WERI-Rb-1 (cell line): ENCODE measurements around the gene DNAAF5.

Source experiments
- DNase-seq: peaks from one replicate; pipeline ENCODE4 v3.0.0-alpha.2; 2020
- H3K27ac ChIP-seq: fragments of 250-450 bp; sonication (Bioruptor Pico); 2 replicates; pipeline ENCODE4 v1.5.1; 2020; ENCODE audit warnings: mild to moderate bottlenecking, moderate library complexity
- H3K27me3 ChIP-seq: fragments of 250-450 bp; sonication (Bioruptor Pico); 2 replicates; pipeline ENCODE4 v1.5.1; 2021; ENCODE audit warnings: mild to moderate bottlenecking, low read depth, moderate library complexity; ENCODE audit not compliant: insufficient read depth, severe bottlenecking
- H3K36me3 ChIP-seq: fragments of 250-450 bp; sonication (Bioruptor Pico); 2 replicates; pipeline ENCODE4 v1.5.1; 2020; ENCODE audit warnings: mild to moderate bottlenecking, moderate library complexity
- H3K4me3 ChIP-seq: 2 replicates; pipeline ENCODE4 v1.5.1; 2011; ENCODE audit warnings: low read depth, mild to moderate bottlenecking, control low read depth, low read length
- H3K9me3 ChIP-seq: fragments of 250-450 bp; sonication (Bioruptor Pico); 2 replicates; pipeline ENCODE4 v1.5.1; 2021; ENCODE audit warnings: mild to moderate bottlenecking, moderate library complexity; ENCODE audit not compliant: severe bottlenecking
- TF ChIP-seq, protein P1 (sequence below): IDR thresholded peaks from 2 replicates; pipeline ENCODE4 v1.5.1; 2011; ENCODE audit warnings: low read depth, mild to moderate bottlenecking, control low read depth, inconsistent platforms, low read length

DNAAF5 gene

DNA sequence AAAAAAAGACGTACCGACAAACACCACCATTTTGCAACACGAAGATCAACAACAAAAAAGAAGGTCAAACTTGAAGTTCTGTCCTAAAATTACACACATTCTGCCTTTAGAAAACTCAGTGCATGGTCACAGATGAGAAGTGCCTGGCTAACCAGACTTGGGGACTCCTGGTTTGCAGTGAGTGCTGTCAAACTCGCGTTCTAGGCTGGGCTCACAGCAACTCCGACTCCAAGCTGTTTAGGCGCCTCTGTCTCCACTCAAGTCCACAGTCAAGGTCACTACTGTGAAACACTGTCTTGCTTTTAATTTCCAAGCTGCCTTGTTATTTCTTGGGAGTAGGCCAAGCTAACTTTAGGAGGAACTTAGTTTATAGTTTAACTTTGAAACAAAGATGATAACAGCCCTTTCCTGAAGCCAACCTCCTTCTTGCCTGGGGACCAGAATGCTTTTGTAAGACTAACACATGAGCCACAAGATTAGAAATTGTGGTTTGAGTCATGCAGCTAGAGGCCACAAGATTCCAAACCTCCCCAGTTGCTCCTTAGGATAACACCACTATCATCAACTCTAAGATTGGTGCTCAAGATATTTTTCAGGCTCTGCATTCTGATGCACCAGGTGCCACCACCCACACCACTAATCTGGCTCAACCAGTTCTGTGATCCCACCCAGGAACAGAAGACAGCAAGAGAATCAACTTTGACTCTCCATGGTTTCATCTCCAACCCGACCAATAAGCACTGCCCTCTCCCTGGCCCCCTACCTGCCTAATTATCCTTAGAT lies 1.1 kb upstream of the DNAAF5 start:
- Histone ChIP-seq H3K4me3 (peak overlapping the region; percentile 69), H3K27ac (no peak overlapping the region), H3K27me3 (no peaks in the 10 kb centered on the region), H3K9me3 (peaks cover under 1% of the 10 kb centered on the region), H3K36me3 (peaks cover 23% of the 10 kb centered on the region)
- DNase-seq: no peak
- TF ChIP-seq, protein P1, sequence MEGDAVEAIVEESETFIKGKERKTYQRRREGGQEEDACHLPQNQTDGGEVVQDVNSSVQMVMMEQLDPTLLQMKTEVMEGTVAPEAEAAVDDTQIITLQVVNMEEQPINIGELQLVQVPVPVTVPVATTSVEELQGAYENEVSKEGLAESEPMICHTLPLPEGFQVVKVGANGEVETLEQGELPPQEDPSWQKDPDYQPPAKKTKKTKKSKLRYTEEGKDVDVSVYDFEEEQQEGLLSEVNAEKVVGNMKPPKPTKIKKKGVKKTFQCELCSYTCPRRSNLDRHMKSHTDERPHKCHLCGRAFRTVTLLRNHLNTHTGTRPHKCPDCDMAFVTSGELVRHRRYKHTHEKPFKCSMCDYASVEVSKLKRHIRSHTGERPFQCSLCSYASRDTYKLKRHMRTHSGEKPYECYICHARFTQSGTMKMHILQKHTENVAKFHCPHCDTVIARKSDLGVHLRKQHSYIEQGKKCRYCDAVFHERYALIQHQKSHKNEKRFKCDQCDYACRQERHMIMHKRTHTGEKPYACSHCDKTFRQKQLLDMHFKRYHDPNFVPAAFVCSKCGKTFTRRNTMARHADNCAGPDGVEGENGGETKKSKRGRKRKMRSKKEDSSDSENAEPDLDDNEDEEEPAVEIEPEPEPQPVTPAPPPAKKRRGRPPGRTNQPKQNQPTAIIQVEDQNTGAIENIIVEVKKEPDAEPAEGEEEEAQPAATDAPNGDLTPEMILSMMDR: no peak

DNA sequence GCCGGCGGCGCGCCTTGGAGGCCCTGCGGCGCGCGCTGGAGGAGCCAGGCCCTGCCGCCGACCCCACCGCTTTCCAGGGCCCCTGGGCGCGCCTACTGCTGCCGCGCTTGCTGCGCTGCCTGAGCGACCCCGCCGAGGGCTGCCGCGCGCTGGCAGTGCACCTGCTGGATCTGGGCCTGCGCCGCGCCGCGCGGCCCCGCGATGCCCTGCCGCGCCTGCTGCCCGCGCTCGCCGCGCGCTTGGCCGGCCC lies 280 bp downstream of the DNAAF5 start:
- Histone ChIP-seq H3K27ac (peak overlapping the region; percentile 68), H3K27me3 (no peaks in the 10 kb centered on the region), H3K36me3 (peaks cover 27% of the 10 kb centered on the region), H3K4me3 (peak overlapping the region; percentile 69), H3K9me3 (no peaks in the 10 kb centered on the region)
- TF ChIP-seq, protein P1: no peak
- DNase-seq: no peak

DNA sequence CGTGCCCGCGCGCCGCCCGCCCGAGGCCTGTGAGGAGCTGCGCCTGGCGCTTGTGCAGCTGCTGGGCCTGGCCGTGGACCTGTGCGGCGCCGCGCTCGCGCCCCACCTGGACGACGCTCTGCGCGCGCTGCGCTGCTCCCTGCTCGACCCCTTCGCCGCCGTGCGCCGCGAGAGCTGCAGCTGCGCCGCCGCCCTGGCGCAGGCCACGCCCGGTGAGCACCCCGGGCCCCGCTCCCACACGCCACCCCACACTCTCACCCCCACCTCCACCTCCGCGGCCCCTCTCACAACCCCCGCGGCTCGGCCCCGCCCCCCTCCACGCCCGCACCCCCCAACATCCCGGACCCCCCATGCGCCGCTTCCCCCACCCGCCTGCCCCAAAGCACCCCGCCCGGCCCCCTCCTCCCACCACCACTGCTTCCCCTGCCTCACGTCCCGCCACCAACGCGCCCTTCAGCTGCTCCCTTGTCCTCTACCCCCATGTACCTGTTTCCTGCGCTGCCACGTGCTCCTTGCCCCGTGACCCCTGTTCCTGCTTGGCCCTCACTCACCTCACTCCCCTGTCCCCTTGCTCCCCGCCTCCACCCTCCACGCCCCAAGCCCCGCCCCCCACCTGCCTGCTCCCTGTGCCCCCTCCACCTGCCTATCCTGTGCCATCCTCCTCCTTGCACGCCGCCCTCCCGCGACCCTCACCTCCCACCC lies 756 bp downstream of the DNAAF5 start, which contains the start of gene PRKAR1B:
Gene PRKAR1B (minus strand): TSS at position 178 of the 702 bp plus-strand sequence. CDS start 15,776 bp downstream, outside the sequence.
- TF ChIP-seq, protein P1: no peak
- peak; percentile 30 for DNase-seq
- Histone ChIP-seq H3K27ac (peak within 1 kb of the TSS; percentile 68), H3K27me3 (no peaks in the 10 kb centered on the region), H3K36me3 (peaks cover 32% of the 10 kb centered on the region), H3K4me3 (peak within 1 kb of the TSS; percentile 69), H3K9me3 (no peaks in the 10 kb centered on the region)

DNA sequence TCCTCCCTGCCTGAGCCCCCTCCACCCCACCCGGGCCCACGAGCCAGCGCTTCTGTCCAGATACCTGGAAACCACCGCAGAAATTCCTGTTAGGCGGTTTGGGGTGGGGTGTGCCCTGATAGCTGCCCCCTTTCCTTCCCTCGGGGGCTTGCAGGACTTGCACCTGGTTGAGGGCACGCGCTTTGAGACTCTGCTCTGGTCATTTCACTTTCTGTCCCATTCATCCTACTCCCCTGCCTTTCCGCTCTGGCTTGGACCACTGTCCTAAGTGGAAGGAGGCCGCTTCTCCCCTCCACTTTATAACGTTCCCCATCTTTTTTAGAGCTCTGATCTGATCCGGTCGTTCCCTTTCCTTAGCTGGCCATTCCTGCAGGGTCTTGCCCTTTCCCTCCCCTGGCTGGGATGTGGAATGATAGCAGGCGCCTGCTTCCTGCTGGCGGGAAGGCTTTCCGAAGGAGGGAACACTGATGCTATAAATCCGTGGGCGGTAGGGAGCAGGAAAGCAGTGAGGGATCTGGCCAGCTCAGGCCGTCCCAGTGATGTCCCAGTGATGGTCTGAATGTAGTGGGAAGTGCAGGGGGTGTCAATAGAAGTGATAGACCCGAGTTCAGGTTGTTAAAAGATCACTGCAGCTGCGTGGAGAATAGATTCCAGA lies 1.4 kb downstream of the DNAAF5 start:
- no peak overlapping the region for H3K27ac ChIP-seq
- TF ChIP-seq, protein P1: no peak
- H3K36me3 ChIP-seq: peaks cover 36% of the 10 kb centered on the region
- no peaks in the 10 kb centered on the region for H3K27me3 ChIP-seq
- no peaks in the 10 kb centered on the region for H3K9me3 ChIP-seq
- DNase-seq: no peak
- peak overlapping the region; percentile 69 for H3K4me3 ChIP-seq

DNA sequence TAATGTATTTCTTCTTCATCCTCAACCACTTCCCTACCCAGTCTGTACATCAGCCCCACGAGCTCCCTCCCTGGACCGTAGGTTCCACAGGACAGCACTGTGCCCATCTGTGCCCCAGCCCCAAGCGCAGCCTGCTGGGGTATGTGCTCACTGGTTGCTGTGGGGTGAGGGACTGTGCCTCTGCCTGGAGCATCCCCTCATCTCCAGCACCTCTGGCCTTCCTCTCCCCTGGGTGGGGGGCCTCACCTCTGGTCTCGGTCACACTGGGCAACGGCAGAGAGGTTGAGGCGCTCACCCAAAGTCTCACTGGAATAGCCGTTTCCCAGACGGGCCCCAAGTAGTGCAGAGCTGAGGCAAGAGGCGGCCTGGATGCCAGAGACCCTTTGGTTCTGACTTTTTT lies 2.1 kb downstream of the DNAAF5 start:
- Histone ChIP-seq H3K27ac (no peak overlapping the region), H3K9me3 (no peaks in the 10 kb centered on the region), H3K4me3 (no peak overlapping the region), H3K27me3 (no peaks in the 10 kb centered on the region), H3K36me3 (peaks cover 39% of the 10 kb centered on the region)
- DNase-seq: no peak
- TF ChIP-seq, protein P1: no peak
